ENCODE results near the gene REPS1. TPM values are rescaled to one million over a fixed set of nuclear protein-coding genes. Genes with fewer than 3 reads are reported as not detected.
"Not testable (repeated sequence)": the region's sequence is repeated elsewhere in the genome, so short reads cannot be mapped to it uniquely, and the experiment has no call there.

Gene REPS1
- polyA plus RNA-seq, 1 experiment: 27.2 TPM

DNA sequence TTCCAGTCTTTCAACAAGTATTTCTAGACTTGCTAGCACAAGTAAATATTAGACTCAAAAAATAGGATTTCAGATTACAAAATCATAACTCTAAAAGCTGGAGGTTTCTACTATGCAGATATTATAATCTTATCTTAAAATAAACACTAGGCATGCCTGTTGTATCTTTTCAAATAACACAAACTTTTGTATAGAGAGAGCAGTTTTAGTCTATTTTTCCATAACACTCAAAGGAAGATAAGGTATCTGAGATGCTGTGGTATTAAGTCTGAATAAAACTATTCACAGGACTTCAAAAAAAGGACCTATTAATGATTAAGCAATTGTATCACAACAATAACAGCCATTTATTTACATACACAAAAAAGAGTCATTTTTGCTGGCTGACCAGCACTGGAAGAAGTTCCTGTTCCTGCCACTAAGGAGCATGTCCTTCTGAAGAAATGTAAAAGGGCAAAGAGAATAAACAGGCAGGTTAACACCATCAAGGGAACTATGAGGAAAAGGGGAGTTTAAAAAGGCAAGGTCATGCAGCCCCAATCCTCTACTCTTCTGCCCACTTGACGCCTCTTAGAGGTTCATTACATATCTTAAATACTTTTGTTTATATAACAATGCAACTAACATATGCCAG lies 39.4 kb downstream of the REPS1 start:
- ChIA-PET POLR2A (no interaction called here), CTCF (no interaction called here)
- no peaks in the 10 kb centered on the region for H3K27me3 ChIP-seq (ENCODE audit: control insufficient read depth, insufficient read depth, low read length)
- TF ChIP-seq, protein P1, sequence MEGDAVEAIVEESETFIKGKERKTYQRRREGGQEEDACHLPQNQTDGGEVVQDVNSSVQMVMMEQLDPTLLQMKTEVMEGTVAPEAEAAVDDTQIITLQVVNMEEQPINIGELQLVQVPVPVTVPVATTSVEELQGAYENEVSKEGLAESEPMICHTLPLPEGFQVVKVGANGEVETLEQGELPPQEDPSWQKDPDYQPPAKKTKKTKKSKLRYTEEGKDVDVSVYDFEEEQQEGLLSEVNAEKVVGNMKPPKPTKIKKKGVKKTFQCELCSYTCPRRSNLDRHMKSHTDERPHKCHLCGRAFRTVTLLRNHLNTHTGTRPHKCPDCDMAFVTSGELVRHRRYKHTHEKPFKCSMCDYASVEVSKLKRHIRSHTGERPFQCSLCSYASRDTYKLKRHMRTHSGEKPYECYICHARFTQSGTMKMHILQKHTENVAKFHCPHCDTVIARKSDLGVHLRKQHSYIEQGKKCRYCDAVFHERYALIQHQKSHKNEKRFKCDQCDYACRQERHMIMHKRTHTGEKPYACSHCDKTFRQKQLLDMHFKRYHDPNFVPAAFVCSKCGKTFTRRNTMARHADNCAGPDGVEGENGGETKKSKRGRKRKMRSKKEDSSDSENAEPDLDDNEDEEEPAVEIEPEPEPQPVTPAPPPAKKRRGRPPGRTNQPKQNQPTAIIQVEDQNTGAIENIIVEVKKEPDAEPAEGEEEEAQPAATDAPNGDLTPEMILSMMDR (IDR thresholded peaks at IDR 0.05; ENCODE audit: insufficient read depth, low read depth, low read length): 0 out of 2 replicates have a peak, but pooled peaks have one; percentile 6
- 0 out of 2 replicates have a peak, but pooled peaks cover 2% of the 10 kb centered on the region for H3K36me3 ChIP-seq (ENCODE audit: control insufficient read depth, insufficient read depth, low read length)
- H3K4me3 ChIP-seq (ENCODE audit: low read depth, low read length): no peak overlapping the region
- no peak for DNase-seq (ENCODE audit: low read depth)

DNA sequence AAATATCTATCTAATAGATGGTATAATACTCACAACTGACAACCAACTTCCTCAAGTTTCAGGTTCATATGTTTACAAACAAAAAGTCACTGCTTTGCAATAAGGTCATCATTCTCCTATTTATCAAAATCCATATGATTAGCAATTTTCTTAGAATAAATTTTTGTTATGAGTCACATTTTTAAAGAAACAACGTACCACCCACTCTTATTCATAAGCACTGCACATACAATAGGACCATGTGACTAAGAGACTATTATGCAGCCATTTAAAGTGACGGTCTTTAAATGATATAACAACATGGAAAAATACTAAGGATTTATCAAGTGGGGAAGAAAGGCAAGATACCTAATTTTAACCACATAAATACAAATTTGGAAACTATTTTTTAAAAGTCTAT lies 40.0 kb downstream of the REPS1 start:
- no peak for DNase-seq (ENCODE audit: low read depth)
- POLR2A ChIA-PET: no interaction called here
- no peak overlapping the region for H3K4me3 ChIP-seq (ENCODE audit: low read depth, low read length)
- H3K36me3 ChIP-seq (ENCODE audit: control insufficient read depth, insufficient read depth, low read length): 0 out of 2 replicates have a peak, but pooled peaks cover 2% of the 10 kb centered on the region
- TF ChIP-seq, protein P1 (IDR thresholded peaks at IDR 0.05; ENCODE audit: insufficient read depth, low read depth, low read length): no peak
- H3K27me3 ChIP-seq (ENCODE audit: control insufficient read depth, insufficient read depth, low read length): no peaks in the 10 kb centered on the region
- CTCF ChIA-PET: no interaction called here

DNA sequence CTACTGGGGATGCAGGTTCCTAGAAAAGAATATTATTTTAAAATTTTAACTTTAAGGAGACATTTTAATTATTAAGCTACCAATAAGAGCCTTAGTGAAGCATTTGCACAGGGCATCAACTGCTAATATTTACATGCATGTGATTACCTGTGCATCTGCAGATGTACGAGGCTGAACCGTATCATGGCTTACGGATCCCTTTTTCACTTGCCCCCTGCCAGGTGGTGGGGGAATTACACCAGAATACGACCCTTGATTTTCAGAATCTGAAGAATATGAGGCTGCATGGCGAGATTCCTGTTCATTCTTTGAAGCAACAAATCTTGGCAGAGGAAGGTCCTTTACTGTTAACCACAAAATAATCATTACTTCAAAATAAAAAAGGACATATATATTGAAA lies 42.7 kb downstream of the REPS1 start:
- ChIA-PET CTCF (no interaction called here), POLR2A (no interaction called here)
- no peak for DNase-seq (ENCODE audit: low read depth)
- H3K36me3 ChIP-seq (ENCODE audit: control insufficient read depth, insufficient read depth, low read length): 0 out of 2 replicates have a peak, but pooled peaks cover 2% of the 10 kb centered on the region
- H3K4me3 ChIP-seq (ENCODE audit: low read depth, low read length): no peak overlapping the region
- H3K27me3 ChIP-seq (ENCODE audit: control insufficient read depth, insufficient read depth, low read length): no peaks in the 10 kb centered on the region
- TF ChIP-seq, protein P1 (IDR thresholded peaks at IDR 0.05; ENCODE audit: insufficient read depth, low read depth, low read length): no peak

DNA sequence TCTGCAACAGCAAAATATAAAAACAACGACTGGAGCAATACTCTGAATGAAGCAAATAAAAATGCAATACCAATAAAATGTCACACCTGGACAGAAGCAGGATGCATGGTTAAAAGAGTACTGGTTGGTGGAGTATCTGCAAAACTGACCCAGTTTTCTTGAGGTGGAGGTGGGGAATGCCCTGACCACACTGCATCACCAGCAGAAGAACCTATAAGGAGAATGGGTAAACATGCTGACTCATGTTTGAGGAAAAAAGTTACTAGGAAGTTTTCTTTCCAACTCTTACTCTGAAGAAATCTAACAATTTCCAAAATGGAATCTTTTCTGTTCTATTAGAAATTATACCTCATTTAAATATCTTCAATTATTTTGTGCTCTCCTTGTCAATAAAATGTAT lies 43.6 kb downstream of the REPS1 start:
- Histone ChIP-seq H3K36me3 (ENCODE audit: control insufficient read depth, insufficient read depth, low read length) (0 out of 2 replicates have a peak, but pooled peaks cover 2% of the 10 kb centered on the region), H3K4me3 (ENCODE audit: low read depth, low read length) (no peak overlapping the region), H3K27me3 (ENCODE audit: control insufficient read depth, insufficient read depth, low read length) (no peaks in the 10 kb centered on the region)
- ChIA-PET POLR2A (no interaction called here), CTCF (no interaction called here)
- no peak for DNase-seq (ENCODE audit: low read depth)
- TF ChIP-seq, protein P1 (IDR thresholded peaks at IDR 0.05; ENCODE audit: insufficient read depth, low read depth, low read length): no peak

DNA sequence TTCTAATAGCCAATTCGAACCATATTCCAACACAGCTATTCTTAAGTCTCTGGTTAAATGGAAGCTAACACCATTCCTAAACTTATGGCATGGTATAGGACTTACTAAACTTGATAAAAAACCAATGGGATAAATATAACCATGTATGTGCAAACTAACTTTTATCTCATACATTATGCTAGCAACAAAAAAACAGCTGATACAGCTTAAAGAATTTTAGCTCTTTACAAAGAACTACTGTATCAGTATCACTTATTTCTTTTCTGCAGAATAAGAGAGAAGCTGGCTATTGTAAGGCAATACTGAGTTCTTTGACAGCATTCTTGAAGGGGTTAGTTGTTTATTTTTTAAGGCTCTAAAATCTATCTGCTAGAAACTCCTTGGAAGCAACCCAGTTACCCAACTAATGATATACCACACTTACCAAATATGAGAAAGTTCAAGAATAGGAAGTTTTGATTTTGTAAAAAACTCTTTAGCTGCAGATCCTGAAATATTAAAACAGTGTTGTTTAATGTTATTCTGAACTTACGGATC lies 44.9 kb downstream of the REPS1 start:
- DNase-seq (ENCODE audit: low read depth): no peak
- no peak overlapping the region for H3K4me3 ChIP-seq (ENCODE audit: low read depth, low read length)
- 0 out of 2 replicates have a peak, but pooled peaks cover 2% of the 10 kb centered on the region for H3K36me3 ChIP-seq (ENCODE audit: control insufficient read depth, insufficient read depth, low read length)
- ChIA-PET CTCF (interaction anchor here (0.8 kb wide), 1 partner anchor 21 kb away, joined by 3 read pairs; no protein-coding TSS in a partner anchor), POLR2A (interaction anchor here (0.5 kb wide), 1 partner anchor 23 kb away, joined by 4 read pairs; no protein-coding TSS in a partner anchor)
- H3K27me3 ChIP-seq (ENCODE audit: control insufficient read depth, insufficient read depth, low read length): no peaks in the 10 kb centered on the region
- TF ChIP-seq, protein P1 (IDR thresholded peaks at IDR 0.05; ENCODE audit: insufficient read depth, low read depth, low read length): no peak

DNA sequence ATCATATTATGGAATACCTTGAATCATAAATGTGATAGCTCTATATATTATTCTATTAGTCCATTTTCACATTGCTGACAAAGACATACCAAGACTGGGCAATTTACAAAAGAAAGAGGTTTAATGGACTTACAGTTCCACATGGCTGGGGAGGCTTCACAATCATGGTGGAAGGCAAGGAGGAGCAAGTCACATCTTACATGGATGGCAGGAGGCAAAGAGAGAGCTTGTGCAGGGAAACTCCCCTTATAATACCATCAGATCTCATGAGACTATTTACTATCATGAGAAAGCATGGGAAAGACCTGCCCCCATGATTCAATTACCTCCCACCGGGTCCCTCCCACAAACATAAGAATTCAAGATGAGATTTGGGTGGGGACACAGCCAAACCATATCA lies 51.2 kb downstream of the REPS1 start:
- CTCF ChIA-PET; H3K36me3 ChIP-seq (ENCODE audit: control insufficient read depth, insufficient read depth, low read length): not testable (repeated sequence)

More for the DNA sequence above, 51.2 kb downstream of the REPS1 start:
- H3K27me3 ChIP-seq (ENCODE audit: control insufficient read depth, insufficient read depth, low read length); H3K4me3 ChIP-seq (ENCODE audit: low read depth, low read length); POLR2A ChIA-PET; DNase-seq (ENCODE audit: low read depth): not testable (repeated sequence)
